WI38 (cell line): ENCODE measurements around the gene PLA2G6.
"Not testable (repeated sequence)": the region's sequence is repeated elsewhere in the genome, so short reads cannot be mapped to it uniquely, and the experiment has no call there.

Experiments used
- H3K4me3 ChIP-seq: 2 replicates; pipeline ENCODE4 v1.5.1; 2011; ENCODE audit warnings: low read depth, mild to moderate bottlenecking, control low read depth, low read length
- TF ChIP-seq, protein P1 (sequence below): IDR thresholded peaks from 2 replicates; pipeline ENCODE4 v1.5.1; 2012; ENCODE audit warnings: low read depth, mild to moderate bottlenecking, control low read depth, low read length

Gene PLA2G6

DNA sequence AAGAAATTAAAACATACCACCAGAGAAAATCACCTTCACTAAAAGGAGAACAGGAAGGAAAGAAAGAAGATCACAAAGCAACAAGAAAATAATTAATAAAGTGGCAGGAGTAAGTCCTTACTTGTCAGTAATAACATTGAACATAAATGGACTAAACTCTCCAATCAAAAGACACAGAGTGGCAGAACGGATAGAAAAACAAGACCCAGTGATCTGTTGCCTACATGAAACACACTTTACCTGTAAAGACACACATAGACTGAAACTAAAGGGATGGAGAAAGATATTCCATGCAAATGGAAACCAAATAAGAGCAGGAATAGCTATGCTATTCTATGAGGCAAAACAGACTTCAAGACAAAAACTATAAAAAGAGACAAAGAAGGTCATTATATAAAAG is 25.9 kb downstream of the PLA2G6 start:
- no peak overlapping the region for H3K4me3 ChIP-seq
- TF ChIP-seq, protein P1, sequence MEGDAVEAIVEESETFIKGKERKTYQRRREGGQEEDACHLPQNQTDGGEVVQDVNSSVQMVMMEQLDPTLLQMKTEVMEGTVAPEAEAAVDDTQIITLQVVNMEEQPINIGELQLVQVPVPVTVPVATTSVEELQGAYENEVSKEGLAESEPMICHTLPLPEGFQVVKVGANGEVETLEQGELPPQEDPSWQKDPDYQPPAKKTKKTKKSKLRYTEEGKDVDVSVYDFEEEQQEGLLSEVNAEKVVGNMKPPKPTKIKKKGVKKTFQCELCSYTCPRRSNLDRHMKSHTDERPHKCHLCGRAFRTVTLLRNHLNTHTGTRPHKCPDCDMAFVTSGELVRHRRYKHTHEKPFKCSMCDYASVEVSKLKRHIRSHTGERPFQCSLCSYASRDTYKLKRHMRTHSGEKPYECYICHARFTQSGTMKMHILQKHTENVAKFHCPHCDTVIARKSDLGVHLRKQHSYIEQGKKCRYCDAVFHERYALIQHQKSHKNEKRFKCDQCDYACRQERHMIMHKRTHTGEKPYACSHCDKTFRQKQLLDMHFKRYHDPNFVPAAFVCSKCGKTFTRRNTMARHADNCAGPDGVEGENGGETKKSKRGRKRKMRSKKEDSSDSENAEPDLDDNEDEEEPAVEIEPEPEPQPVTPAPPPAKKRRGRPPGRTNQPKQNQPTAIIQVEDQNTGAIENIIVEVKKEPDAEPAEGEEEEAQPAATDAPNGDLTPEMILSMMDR: no peak

DNA sequence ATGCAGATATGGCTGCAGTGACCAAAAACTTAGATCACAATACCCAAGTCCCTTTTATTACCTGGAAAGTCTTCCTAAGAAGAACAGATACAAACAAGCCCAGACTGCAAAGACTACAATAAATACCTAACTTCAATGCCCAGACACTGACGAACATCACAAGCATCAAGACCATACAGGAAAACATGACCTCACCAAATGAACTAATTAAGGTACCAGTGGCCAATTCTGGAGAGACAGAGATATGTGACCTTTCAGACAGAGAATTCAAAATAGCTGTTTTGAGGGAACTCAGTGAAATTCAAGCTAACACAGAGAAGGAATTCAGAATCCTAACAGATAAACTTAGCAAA is 27.1 kb downstream of the PLA2G6 start:
- H3K4me3 ChIP-seq: not testable (repeated sequence)

DNA sequence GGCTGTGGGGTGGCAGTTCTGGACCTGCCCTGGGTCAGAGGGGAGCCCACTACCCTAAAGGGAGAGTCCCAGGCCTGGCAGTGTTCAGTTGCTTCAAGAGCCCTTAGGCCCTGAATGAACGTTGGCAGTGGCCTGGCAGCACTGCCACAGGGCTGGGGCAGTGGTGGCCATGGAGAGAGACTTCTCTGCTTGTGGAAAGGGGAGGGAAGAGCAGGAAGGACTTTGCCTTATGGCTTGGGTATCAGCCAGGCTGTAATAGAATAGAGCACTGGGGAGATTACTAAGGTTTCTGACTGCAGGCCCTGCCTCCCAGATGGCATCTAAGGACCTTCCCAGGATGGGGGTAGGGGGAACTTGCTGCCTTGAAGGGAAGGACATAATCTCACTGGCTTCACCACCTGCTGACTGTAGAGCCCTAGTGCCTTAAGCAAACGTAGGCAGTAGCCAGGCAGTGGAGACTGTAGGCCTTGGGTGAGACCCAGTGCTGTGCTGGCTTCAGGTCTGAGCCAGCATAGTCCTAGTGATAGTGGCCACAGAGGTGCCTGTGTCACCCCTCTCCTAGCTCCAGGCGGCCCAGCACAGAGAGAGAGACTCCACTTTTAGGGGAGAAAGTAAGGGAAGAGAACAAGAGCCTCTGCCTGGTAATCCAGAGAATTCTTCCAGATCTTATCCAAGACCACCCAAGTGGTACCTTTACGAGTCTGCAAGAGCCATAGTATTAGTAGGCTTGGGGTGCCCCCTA is 27.6 kb downstream of the PLA2G6 start:
- no peak overlapping the region for H3K4me3 ChIP-seq
- TF ChIP-seq, protein P1: no peak

DNA sequence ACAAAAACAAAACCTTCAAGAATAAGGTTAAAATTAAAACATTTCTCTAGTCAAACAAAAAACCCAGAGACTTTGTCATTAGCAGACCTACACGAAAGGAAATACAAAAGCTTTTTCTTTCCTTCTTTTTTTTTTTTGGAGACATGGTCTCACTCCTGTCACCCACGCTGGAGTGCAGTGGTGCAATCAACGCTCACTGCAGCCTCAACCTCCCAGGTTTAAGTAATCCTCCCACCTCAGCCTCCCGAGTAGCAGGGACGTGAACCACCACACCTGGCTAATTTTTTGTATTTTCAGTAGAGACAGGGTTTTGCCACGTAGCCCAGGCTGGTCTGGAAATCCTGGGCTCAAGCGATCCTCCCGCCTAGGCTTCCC is 30.5 kb downstream of the PLA2G6 start:
- TF ChIP-seq, protein P1: no peak
- no peak overlapping the region for H3K4me3 ChIP-seq

DNA sequence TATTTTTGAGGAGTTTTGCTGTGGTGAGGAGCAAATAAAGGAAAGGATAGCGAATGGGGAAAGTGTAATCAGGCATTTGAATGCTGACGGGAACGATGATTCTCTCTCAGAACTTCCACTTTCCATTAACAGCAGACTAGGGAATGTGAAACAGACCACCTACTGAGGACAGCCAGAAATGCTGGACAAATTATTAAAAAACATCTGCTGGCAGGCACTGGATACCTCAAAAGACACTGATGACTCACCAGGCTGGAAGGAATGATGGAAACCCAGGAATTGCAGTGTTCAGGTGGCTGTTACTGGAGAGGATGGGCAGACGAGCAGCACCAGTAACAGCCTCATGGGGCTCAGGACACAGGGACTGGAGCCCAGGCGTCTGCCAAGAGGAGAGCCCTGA is 33.4 kb downstream of the PLA2G6 start:
- TF ChIP-seq, protein P1: no peak
- H3K4me3 ChIP-seq: no peak overlapping the region

DNA sequence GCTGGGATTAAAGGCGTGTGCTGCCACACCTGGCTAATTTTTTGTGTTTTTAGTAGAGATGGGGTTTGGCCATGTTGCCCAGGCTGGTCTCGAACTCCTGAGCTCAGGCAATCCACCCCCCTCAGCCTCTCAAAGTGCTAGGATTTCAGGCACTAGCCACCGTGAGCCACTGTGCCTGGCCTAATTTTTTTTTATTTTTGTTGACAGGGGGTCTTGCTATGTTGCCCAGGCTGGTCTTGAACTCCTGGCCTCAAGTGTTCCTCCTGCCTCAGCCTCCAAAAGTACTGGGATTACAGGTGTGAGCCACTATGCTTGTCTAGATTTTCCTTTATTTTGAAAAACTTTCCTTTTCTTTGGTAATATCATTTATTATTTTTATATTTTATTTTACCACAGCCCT is 35.5 kb downstream of the PLA2G6 start:
- not testable (repeated sequence) for H3K4me3 ChIP-seq

DNA sequence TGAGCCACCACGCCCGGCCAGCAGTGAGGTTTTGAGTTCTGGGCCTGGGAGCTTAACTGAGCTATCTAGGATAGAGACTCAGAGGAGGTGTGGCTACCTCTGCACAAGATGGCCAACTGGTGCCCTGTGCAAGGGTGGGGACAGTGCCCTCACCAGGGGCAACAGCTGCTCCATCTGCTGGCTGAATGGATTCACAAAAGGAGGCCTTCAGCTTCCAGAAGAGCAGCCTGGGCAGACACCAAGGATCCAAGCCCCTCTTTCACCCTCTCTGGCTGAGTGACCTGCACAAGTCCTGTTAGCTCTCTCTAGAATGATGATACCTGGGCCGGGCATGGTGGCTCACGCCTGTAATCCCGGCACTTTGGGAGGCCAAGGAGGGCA is 37.6 kb downstream of the PLA2G6 start:
- no peak overlapping the region for H3K4me3 ChIP-seq

DNA sequence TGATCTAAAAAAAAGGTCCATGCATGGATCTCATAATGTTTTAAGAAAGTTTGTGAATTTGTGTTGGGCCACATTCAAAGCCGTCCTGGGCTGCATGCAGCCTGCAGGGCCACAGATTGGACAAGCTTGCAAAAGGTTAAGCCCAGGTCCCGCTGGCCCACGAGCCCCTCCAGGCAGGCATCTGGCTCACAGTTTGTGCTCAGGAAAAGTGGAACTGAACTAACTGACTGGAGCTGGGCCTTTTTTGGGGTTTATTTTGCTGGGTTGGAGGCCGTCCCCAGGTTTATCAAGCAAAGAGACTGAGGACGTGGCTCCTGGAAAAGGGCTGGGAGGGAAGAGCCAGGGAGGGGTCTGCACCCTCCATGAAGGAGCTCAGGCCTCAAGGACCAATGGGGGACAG is 39.0 kb downstream of the PLA2G6 start:
- TF ChIP-seq, protein P1: no peak
- H3K4me3 ChIP-seq: no peak overlapping the region

More for the DNA sequence above, 37.6 kb downstream of the PLA2G6 start:
- TF ChIP-seq, protein P1: no peak
